ENCODE results near the gene GPX2.

GPX2 gene

GRCh38 chr14:64958743-64959142, 16.2 kb upstream of the GPX2 start:
- no peak for DNase-seq

- no peak for DNase-seq
Observed at GRCh38 chr14:64958201-64958600, 15.7 kb upstream of the GPX2 start.

- no peak for DNase-seq
Observed at GRCh38 chr14:64956697-64957406, 14.3 kb upstream of the GPX2 start.

- DNase-seq, result no peak
Observed at GRCh38 chr14:64955297-64955696, 12.8 kb upstream of the GPX2 start.

- DNase-seq, result no peak
Observed at GRCh38 chr14:64954491-64955240, 12.1 kb upstream of the GPX2 start.

- no peak for DNase-seq
Observed at GRCh38 chr14:64953661-64954060, 11.1 kb upstream of the GPX2 start.

GRCh38 chr14:64953310-64953654, 10.7 kb upstream of the GPX2 start:
- DNase-seq, result no peak

- no peak for DNase-seq
Observed at GRCh38 chr14:64952598-64953309, 10.2 kb upstream of the GPX2 start.

GRCh38 chr14:64951724-64952123, 9.2 kb upstream of the GPX2 start:
- no peak for DNase-seq

GRCh38 chr14:64951291-64951690, 8.7 kb upstream of the GPX2 start:
- DNase-seq, result no peak

- no peak for DNase-seq
Observed at GRCh38 chr14:64950889-64951288, 8.3 kb upstream of the GPX2 start.

GRCh38 chr14:64948612-64949210, 6.2 kb upstream of the GPX2 start:
- DNase-seq, result no peak

- no peak for DNase-seq
Observed at GRCh38 chr14:64947710-64948611, 5.4 kb upstream of the GPX2 start.

GRCh38 chr14:64946310-64947045, 3.9 kb upstream of the GPX2 start:
- DNase-seq, result no peak

GRCh38 chr14:64945431-64946178, 3.1 kb upstream of the GPX2 start:
- DNase-seq, result no peak

GRCh38 chr14:64944861-64945260, 2.3 kb upstream of the GPX2 start:
- DNase-seq, result no peak

GRCh38 chr14:64944041-64944440, 1.5 kb upstream of the GPX2 start:
- DNase-seq, result no peak

- no peak for DNase-seq
Observed at GRCh38 chr14:64943556-64943955, 1.0 kb upstream of the GPX2 start.

- DNase-seq, result no peak
Observed at GRCh38 chr14:64940336-64940910, 2.1 kb downstream of the GPX2 start.

GRCh38 chr14:64939817-64940190, 2.7 kb downstream of the GPX2 start:
- no peak for DNase-seq
